HepG2 (cell line): ENCODE data around the gene LHFPL2. TPM values are rescaled to one million over a fixed set of nuclear protein-coding genes. Genes with fewer than 3 reads are reported as not detected.

Source experiments
- ATAC-seq: fragments of 200-7000 bp; cut with Tn5 transposase; 3 replicates; pipeline ENCODE4 v1.9.1; 2020; ENCODE audit warnings: mild to moderate bottlenecking, moderate library complexity
- BruUV-seq: library from RNA; stranded (reverse); fragments of 400-500 nt; replicated peaks from 2 replicates; lab custom pipeline; 2021; lab: Mats Ljungman, UMichigan
- CTCF ChIA-PET: fragments of 300-600 bp; formaldehyde crosslinking; extraction: SDS; loops from one replicate; lab custom pipeline; 2021; ENCODE audit warnings: low total read pairs, inconsistent platforms, low intra/inter-chr PET ratio; lab: Yijun Ruan, JAX
- POLR2A ChIA-PET: fragments of 350-600 bp; sonication (Branson Sonifier 250); formaldehyde crosslinking; loops from one replicate; lab custom pipeline; 2020; ENCODE audit warnings: antibody characterized with exemption, inconsistent platforms; lab: Yijun Ruan, JAX
- DNase-seq: peaks from one replicate; pipeline ENCODE4 v3.0.0-alpha.2; 2015; ENCODE audit warnings: low spot score
- FAIRE-seq: peaks from 3 replicates; lab custom pipeline; 2011; peaks lifted over from hg19 to GRCh38; lab: Jason Lieb, UNC
- H2AFZ ChIP-seq: one replicate; pipeline ENCODE4 v1.6.1; 2011; ENCODE audit warnings: low read length, inconsistent platforms
- H3K27ac ChIP-seq: fragments of 300-600 bp; 3 replicates; pipeline ENCODE4 v1.8.0; 2011; ENCODE audit warnings: mixed run types, mild to moderate bottlenecking, mixed read lengths, low read length, inconsistent platforms; ENCODE audit not compliant: insufficient read depth; ENCODE audit errors: extremely low read length
- H3K27me3 ChIP-seq, 2 experiments: fragments of 200-600 bp in 1 of 2; 2 replicates in 1 of 2; 3 replicates in 1 of 2; pipeline versions ENCODE4 v1.6.0 to v1.8.0; 2011; ENCODE audit warnings: low read length in 2 of 2, mild to moderate bottlenecking in 2 of 2, moderate library complexity in 2 of 2, inconsistent platforms in 1 of 2; ENCODE audit not compliant: insufficient read depth in 2 of 2, control insufficient read depth in 1 of 2
- H3K36me3 ChIP-seq, 2 experiments: fragments of 200-600 bp in 1 of 2; replicated peaks in 1 of 2; 2 replicates in 1 of 2; 3 replicates in 1 of 2; pipeline versions ENCODE4 v1.5.1 to v1.8.0; 2011; ENCODE audit warnings: low read length in 2 of 2, inconsistent platforms in 1 of 2; ENCODE audit not compliant: insufficient read depth in 2 of 2, control insufficient read depth in 1 of 2
- H3K4me1 ChIP-seq: 2 replicates; pipeline ENCODE4 v1.5.1; 2012; ENCODE audit warnings: low read length, inconsistent platforms; ENCODE audit not compliant: insufficient read depth
- H3K4me2 ChIP-seq: 2 replicates; pipeline ENCODE4 v1.6.0; 2011; ENCODE audit warnings: low read depth, low read length, inconsistent platforms
- H3K4me3 ChIP-seq, 3 experiments: fragments of 200-600 bp in 1 of 3; sonication (generic), shearing (Covaris generic) in 1 of 3; replicated peaks in 1 of 3; 2 replicates each; pipeline ENCODE4 v1.5.1; 2011 to 2016; ENCODE audit warnings: low read length in 3 of 3, inconsistent platforms in 2 of 3, low read depth in 2 of 3, mild to moderate bottlenecking in 2 of 3, control low read depth in 1 of 3, mixed read lengths in 1 of 3; ENCODE audit not compliant: insufficient read depth in 1 of 3
- H3K79me2 ChIP-seq: one replicate; pipeline ENCODE4 v1.6.1; 2011; ENCODE audit warnings: low read length, inconsistent platforms; ENCODE audit not compliant: insufficient read depth
- H3K9ac ChIP-seq: 2 replicates; pipeline ENCODE4 v1.6.0; 2011; ENCODE audit warnings: mild to moderate bottlenecking, low read depth, low read length, inconsistent platforms; ENCODE audit not compliant: insufficient read depth
- H3K9me3 ChIP-seq: 2 replicates; pipeline ENCODE4 v1.5.1; 2012; ENCODE audit warnings: mild to moderate bottlenecking, low read length
- H4K20me1 ChIP-seq: 2 replicates; pipeline ENCODE4 v1.6.0; 2011; ENCODE audit warnings: inconsistent platforms, mild to moderate bottlenecking, low read length, moderate library complexity; ENCODE audit not compliant: insufficient read depth
- CREM ChIP-seq, 2 experiments: sonication (generic) in 1 of 2; formaldehyde crosslinking in 1 of 2; IDR thresholded peaks; 2 replicates each; pipeline versions ENCODE4 v1.4.0 to v1.6.1; 2016 to 2020; ENCODE audit warnings: antibody characterized with exemption in 1 of 2, mild to moderate bottlenecking in 1 of 2, missing genetic modification reagents in 1 of 2
- EED ChIP-seq: sonication (generic); formaldehyde crosslinking; IDR thresholded peaks from 2 replicates; pipeline ENCODE4 v1.5.0; 2020; ENCODE audit warnings: mild to moderate bottlenecking, missing genetic modification reagents
- ZNF180 ChIP-seq: sonication (generic); formaldehyde crosslinking; IDR thresholded peaks from 2 replicates; pipeline ENCODE4 v1.4.0; 2020; ENCODE audit warnings: low read depth, missing genetic modification reagents, borderline replicate concordance
- ZNF446 ChIP-seq: sonication (generic); formaldehyde crosslinking; IDR thresholded peaks from 2 replicates; pipeline ENCODE4 v1.5.0; 2020; ENCODE audit warnings: mild to moderate bottlenecking, missing genetic modification reagents
- ZNF879 ChIP-seq: sonication (generic); formaldehyde crosslinking; IDR thresholded peaks from 2 replicates; pipeline ENCODE4 v1.8.1; 2023; ENCODE audit warnings: missing genetic modification reagents
- WGBS: methylation state at CpG from one replicate; pipeline ENCODE4 v1.1.6; 2017; ENCODE audit warnings: low lambda C conversion rate; 5-methylcytosine and 5-hydroxymethylcytosine counted together
- in situ Hi-C: cut with HindIII; loops from 2 replicates; pipeline ENCODE4 v1.10.0; 2017; ENCODE audit warnings: low pct_unique_long_range_greater_than_20kb; ENCODE audit not compliant: extremely low pct_ligation_motif_present
- intact Hi-C: fragments of 100-400 bp; cut with micrococcal nuclease; formaldehyde crosslinking; loops from one replicate; pipeline ENCODE4 v1.10.0; 2022; ENCODE audit not compliant: unreplicated experiment
- polyA plus RNA-seq, 8 experiments: library from polyadenylated mRNA; depleted of rRNA in 3 of 8; stranded (reverse) in 7 of 8; unstranded in 1 of 8; fragments of >200 nt; fragmentation: Illumina TruSeq in 4 of 8; extraction: Trizol in 4 of 8; gene quantifications; 2 replicates each; pipeline versions ENCODE4 v1.2.1 to v1.2.3, GENCODE V29; 2011 to 2016; ENCODE audit warnings: low read depth in 4 of 8, missing spikeins in 1 of 8, mixed read lengths in 1 of 8; ENCODE audit not compliant: insufficient read depth in 1 of 8
- total RNA-seq, 5 experiments: library from RNA; depleted of rRNA; stranded (reverse); fragments of >200 nt; fragmentation: Illumina TruSeq; extraction: Trizol; gene quantifications; 2 replicates each; pipeline ENCODE4 v1.2.3, GENCODE V29; 2016; ENCODE audit warnings: low read depth in 1 of 5
- TF ChIP-seq, protein P1 (sequence below): sonication (generic); formaldehyde crosslinking; conservative IDR thresholded peaks from 2 replicates; pipeline ENCODE4 v1.5.0; 2020; ENCODE audit warnings: missing genetic modification reagents
- TF ChIP-seq, protein P2 (sequence below), 2 experiments: sonication (generic) in 1 of 2; formaldehyde crosslinking in 1 of 2; IDR thresholded peaks; 2 replicates each; pipeline versions ENCODE4 v1.4.0 to v1.6.1; 2016 to 2020; ENCODE audit warnings: borderline replicate concordance in 1 of 2, low read depth in 1 of 2, mild to moderate bottlenecking in 1 of 2, missing genetic modification reagents in 1 of 2
- TF ChIP-seq, protein P3 (sequence below): sonication (generic); formaldehyde crosslinking; IDR thresholded peaks from 2 replicates; pipeline ENCODE4 v1.9.0; 2021; ENCODE audit warnings: missing genetic modification reagents, borderline replicate concordance

The LHFPL2 gene
- total and polyA plus RNA-seq, 2 of the 13 experiments (the other 11 are each of a cell fraction or from before 2014, with no cell fraction given) = 6.0 to 20.0 TPM

DNA sequence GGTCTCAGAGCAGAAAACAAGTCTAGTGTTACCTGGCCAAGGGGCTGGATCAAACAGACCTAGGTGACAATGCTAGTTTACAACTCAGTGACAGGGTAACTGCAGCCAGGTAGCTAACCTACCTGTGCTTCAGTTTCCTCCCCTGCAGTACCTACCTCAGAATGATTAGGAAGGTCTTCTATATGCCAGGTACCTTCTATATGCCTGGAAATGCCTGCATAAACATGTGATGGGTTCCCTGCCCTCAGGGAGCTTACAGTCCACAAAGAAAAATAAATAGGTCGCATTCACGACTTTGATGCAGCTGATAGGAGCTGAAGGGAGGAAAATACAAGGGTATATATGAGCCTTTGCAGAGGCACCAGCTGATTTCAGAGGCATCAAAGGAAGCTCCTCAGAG lies 16.1 kb downstream of the LHFPL2 start (continued):
- TF ChIP-seq CREM (IDR thresholded peaks at IDR 0.05) = no peak
- TF ChIP-seq CREM (CRISPR knock-in tag; IDR thresholded peaks at IDR 0.05) = no peak
- no peak for TF ChIP-seq ZNF879 (CRISPR knock-in tag)
- TF ChIP-seq, protein P1, sequence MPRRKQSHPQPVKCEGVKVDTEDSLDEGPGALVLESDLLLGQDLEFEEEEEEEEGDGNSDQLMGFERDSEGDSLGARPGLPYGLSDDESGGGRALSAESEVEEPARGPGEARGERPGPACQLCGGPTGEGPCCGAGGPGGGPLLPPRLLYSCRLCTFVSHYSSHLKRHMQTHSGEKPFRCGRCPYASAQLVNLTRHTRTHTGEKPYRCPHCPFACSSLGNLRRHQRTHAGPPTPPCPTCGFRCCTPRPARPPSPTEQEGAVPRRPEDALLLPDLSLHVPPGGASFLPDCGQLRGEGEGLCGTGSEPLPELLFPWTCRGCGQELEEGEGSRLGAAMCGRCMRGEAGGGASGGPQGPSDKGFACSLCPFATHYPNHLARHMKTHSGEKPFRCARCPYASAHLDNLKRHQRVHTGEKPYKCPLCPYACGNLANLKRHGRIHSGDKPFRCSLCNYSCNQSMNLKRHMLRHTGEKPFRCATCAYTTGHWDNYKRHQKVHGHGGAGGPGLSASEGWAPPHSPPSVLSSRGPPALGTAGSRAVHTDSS (CRISPR knock-in tag) = no peak
- TF ChIP-seq ZNF446 (CRISPR knock-in tag) = no peak
- TF ChIP-seq ZNF180 = no peak

DNA sequence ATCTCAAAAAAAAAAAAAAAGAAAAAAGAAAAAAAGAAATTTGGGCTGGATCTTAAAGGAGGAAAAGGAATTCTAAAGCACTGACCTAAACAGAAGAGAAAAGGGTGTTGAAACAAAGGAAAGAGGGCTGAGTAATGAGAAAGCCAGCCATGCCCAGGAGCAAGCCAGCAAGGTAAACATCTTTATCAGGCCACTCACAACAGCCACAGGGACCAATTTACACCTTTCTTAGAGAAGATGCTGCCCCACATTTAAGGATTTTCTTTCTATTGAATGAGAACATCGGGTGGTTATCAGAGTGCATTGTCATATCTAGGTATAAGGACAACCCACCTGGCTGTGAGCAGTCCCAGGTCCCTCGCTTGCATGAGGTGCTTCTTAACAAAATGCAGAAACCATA lies 16.6 kb downstream of the LHFPL2 start:
- no peak overlapping the region for H3K27ac ChIP-seq
- no peak for ATAC-seq
- H3K9me3 ChIP-seq = no peaks in the 10 kb centered on the region
- no TSS peak for BruUV-seq
- no peak for DNase-seq
- peaks cover 44% of the 10 kb centered on the region for H3K79me2 ChIP-seq
- H2AFZ ChIP-seq = no peak overlapping the region
- ChIA-PET POLR2A (no interaction called here), CTCF (no interaction called here)
- peaks cover 20 to 64% of the 10 kb centered on the region in 2 experiments for H3K36me3 ChIP-seq
- no peaks in the 10 kb centered on the region for H4K20me1 ChIP-seq
- H3K4me3 ChIP-seq = no peak overlapping the region
- intact Hi-C loops = no loop called here
- H3K27me3 ChIP-seq = no peaks in the 10 kb centered on the region
- in situ Hi-C loops = no loop called here
- H3K4me1 ChIP-seq = 0 out of 2 replicates have a peak, but pooled peaks cover 16% of the 10 kb centered on the region
- WGBS = 79% methylated on average over 2 of the region's 2 CpGs
- no peak for FAIRE-seq
- no peak overlapping the region for H3K9ac ChIP-seq
- H3K4me2 ChIP-seq = no peak overlapping the region
- TF ChIP-seq, protein P2, sequence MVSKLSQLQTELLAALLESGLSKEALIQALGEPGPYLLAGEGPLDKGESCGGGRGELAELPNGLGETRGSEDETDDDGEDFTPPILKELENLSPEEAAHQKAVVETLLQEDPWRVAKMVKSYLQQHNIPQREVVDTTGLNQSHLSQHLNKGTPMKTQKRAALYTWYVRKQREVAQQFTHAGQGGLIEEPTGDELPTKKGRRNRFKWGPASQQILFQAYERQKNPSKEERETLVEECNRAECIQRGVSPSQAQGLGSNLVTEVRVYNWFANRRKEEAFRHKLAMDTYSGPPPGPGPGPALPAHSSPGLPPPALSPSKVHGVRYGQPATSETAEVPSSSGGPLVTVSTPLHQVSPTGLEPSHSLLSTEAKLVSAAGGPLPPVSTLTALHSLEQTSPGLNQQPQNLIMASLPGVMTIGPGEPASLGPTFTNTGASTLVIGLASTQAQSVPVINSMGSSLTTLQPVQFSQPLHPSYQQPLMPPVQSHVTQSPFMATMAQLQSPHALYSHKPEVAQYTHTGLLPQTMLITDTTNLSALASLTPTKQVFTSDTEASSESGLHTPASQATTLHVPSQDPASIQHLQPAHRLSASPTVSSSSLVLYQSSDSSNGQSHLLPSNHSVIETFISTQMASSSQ (IDR thresholded peaks at IDR 0.05; ENCODE audit: low read depth) = no peak
- TF ChIP-seq, protein P2 (CRISPR knock-in tag; IDR thresholded peaks at IDR 0.05; ENCODE audit: borderline replicate concordance) = no peak
- TF ChIP-seq, protein P3, sequence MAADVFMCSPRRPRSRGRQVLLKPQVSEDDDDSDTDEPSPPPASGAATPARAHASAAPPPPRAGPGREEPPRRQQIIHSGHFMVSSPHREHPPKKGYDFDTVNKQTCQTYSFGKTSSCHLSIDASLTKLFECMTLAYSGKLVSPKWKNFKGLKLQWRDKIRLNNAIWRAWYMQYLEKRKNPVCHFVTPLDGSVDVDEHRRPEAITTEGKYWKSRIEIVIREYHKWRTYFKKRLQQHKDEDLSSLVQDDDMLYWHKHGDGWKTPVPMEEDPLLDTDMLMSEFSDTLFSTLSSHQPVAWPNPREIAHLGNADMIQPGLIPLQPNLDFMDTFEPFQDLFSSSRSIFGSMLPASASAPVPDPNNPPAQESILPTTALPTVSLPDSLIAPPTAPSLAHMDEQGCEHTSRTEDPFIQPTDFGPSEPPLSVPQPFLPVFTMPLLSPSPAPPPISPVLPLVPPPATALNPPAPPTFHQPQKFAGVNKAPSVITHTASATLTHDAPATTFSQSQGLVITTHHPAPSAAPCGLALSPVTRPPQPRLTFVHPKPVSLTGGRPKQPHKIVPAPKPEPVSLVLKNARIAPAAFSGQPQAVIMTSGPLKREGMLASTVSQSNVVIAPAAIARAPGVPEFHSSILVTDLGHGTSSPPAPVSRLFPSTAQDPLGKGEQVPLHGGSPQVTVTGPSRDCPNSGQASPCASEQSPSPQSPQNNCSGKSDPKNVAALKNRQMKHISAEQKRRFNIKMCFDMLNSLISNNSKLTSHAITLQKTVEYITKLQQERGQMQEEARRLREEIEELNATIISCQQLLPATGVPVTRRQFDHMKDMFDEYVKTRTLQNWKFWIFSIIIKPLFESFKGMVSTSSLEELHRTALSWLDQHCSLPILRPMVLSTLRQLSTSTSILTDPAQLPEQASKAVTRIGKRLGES (CRISPR knock-in tag) = no peak
- no peak for TF ChIP-seq EED
